HG02981 (cell line): Measurements from ENCODE around the gene ZNF74.
"Not testable (repeated sequence)": the region's sequence is repeated elsewhere in the genome, so short reads cannot be mapped to it uniquely, and the experiment has no call there.

ENCODE experiments used
- ATAC-seq: cut with Tn5 transposase; IDR thresholded peaks from one replicate; pipeline ENCODE4 v1.9.1; 2021; ENCODE audit warnings: mild to moderate bottlenecking, moderate library complexity; ENCODE audit not compliant: unreplicated experiment

The ZNF74 gene

GRCh38 chr22:20399866-20400605, 6.1 kb downstream of the ZNF74 start:
- no peak for ATAC-seq

- ATAC-seq: no peak
Measured at GRCh38 chr22:20400606-20401375, 6.8 kb downstream of the ZNF74 start.

GRCh38 chr22:20401376-20402014, 7.5 kb downstream of the ZNF74 start:
- ATAC-seq: no peak

GRCh38 chr22:20402960-20403778, 9.2 kb downstream of the ZNF74 start:
- no peak for ATAC-seq

- ATAC-seq: no peak
Measured at GRCh38 chr22:20403779-20404140, 9.8 kb downstream of the ZNF74 start.

- no peak for ATAC-seq
Measured at GRCh38 chr22:20404881-20405280, 10.9 kb downstream of the ZNF74 start.

GRCh38 chr22:20405291-20405930, 11.5 kb downstream of the ZNF74 start:
- no peak for ATAC-seq

GRCh38 chr22:20405931-20406685, 12.2 kb downstream of the ZNF74 start:
- no peak for ATAC-seq

GRCh38 chr22:20406686-20407408, 12.9 kb downstream of the ZNF74 start:
- no peak for ATAC-seq

- ATAC-seq: no peak
Measured at GRCh38 chr22:20407829-20408228, 13.9 kb downstream of the ZNF74 start.

- no peak for ATAC-seq
Measured at GRCh38 chr22:20408891-20409290, 14.9 kb downstream of the ZNF74 start.

GRCh38 chr22:20409385-20409784, 15.4 kb downstream of the ZNF74 start:
- ATAC-seq: not testable (repeated sequence)

- ATAC-seq: no peak
Measured at GRCh38 chr22:20412474-20413216, 18.7 kb downstream of the ZNF74 start.

- no peak for ATAC-seq
Measured at GRCh38 chr22:20413217-20414058, 19.5 kb downstream of the ZNF74 start.

- ATAC-seq: no peak
Measured at GRCh38 chr22:20414059-20414440, 20.1 kb downstream of the ZNF74 start.

GRCh38 chr22:20414450-20414849, 20.5 kb downstream of the ZNF74 start:
- no peak for ATAC-seq

GRCh38 chr22:20415241-20415640, 21.3 kb downstream of the ZNF74 start:
- not testable (repeated sequence) for ATAC-seq

- ATAC-seq: not testable (repeated sequence)
Measured at GRCh38 chr22:20415699-20416098, 21.7 kb downstream of the ZNF74 start.
